ENCODE results near the gene PKD1. TPM values are rescaled to one million over a fixed set of nuclear protein-coding genes. Genes with fewer than 3 reads are reported as not detected.

The PKD1 gene
- total RNA-seq, 4 donors from 2014 or later, result 209 to 446 (median 293) TPM

- Histone ChIP-seq H3K4me3 (no peak overlapping the region), H3K36me3 (peaks cover 18% of the 10 kb centered on the region), H3K4me1 (peaks cover 13% of the 10 kb centered on the region), H3K27ac (no peak overlapping the region), H3K9me3 (no peaks in the 10 kb centered on the region), H3K27me3 (no peaks in the 10 kb centered on the region)
- 82% methylated on average over 19 of the region's 46 CpGs for WGBS
- TF ChIP-seq POLR2AphosphoS5 (IDR thresholded peaks at IDR 0.05), result no peak
- no peak for TF ChIP-seq CTCF (IDR thresholded peaks at IDR 0.05)
- no peak for DNase-seq (ENCODE audit: low spot score in 2 of 2)
These were observed 45.5 kb upstream of the PKD1 start for GRCh38 chr16:2180962-2181923.

- DNase-seq (ENCODE audit: low spot score in 2 of 2), result no peak
- 92% methylated on average over 25 of the region's 43 CpGs for WGBS
- Histone ChIP-seq H3K27me3 (no peaks in the 10 kb centered on the region), H3K27ac (no peak overlapping the region), H3K36me3 (peaks cover 25% of the 10 kb centered on the region), H3K4me3 (no peak overlapping the region), H3K9me3 (no peaks in the 10 kb centered on the region), H3K4me1 (peaks cover 13% of the 10 kb centered on the region)
- no peak for TF ChIP-seq POLR2AphosphoS5 (IDR thresholded peaks at IDR 0.05)
- no peak for TF ChIP-seq POLR2A (IDR thresholded peaks at IDR 0.05)
- TF ChIP-seq EP300 (IDR thresholded peaks at IDR 0.05), result no peak
- no peak for TF ChIP-seq CTCF (IDR thresholded peaks at IDR 0.05)
These were observed 44.8 kb upstream of the PKD1 start for GRCh38 chr16:2180461-2180860.

- H3K27ac ChIP-seq, result peak overlapping the region; percentile 35
These were observed 43.9 kb upstream of the PKD1 start for GRCh38 chr16:2179576-2179975.

GRCh38 chr16:2179107-2179501, 43.4 kb upstream of the PKD1 start:
- Histone ChIP-seq H3K4me3 (peak overlapping the region; percentile 36), H3K27ac (peak overlapping the region; percentile 35)

More at GRCh38 chr16:2179576-2179975, 43.9 kb upstream of the PKD1 start:
- peak overlapping the region; percentile 36 for H3K4me3 ChIP-seq
- WGBS, result 65% methylated on average over 7 of the region's 31 CpGs
- H3K4me1 ChIP-seq, result peaks cover 13% of the 10 kb centered on the region
- H3K27me3 ChIP-seq, result no peaks in the 10 kb centered on the region
- TF ChIP-seq EP300 (IDR thresholded peaks at IDR 0.05), result no peak
- no peak for TF ChIP-seq POLR2AphosphoS5 (IDR thresholded peaks at IDR 0.05)
- TF ChIP-seq POLR2A (IDR thresholded peaks at IDR 0.05), result no peak
- TF ChIP-seq CTCF (IDR thresholded peaks at IDR 0.05), result no peak
- peaks cover 34% of the 10 kb centered on the region for H3K36me3 ChIP-seq
- no peak for DNase-seq (ENCODE audit: low spot score in 2 of 2)
- no peaks in the 10 kb centered on the region for H3K9me3 ChIP-seq

More at GRCh38 chr16:2179107-2179501, 43.4 kb upstream of the PKD1 start:
- H3K27me3 ChIP-seq, result no peaks in the 10 kb centered on the region
- peaks cover 13% of the 10 kb centered on the region for H3K4me1 ChIP-seq
- no peak for DNase-seq (ENCODE audit: low spot score in 2 of 2)
- TF ChIP-seq CTCF (IDR thresholded peaks at IDR 0.05) (no peak), POLR2A (IDR thresholded peaks at IDR 0.05) (no peak), EP300 (IDR thresholded peaks at IDR 0.05) (no peak), POLR2AphosphoS5 (IDR thresholded peaks at IDR 0.05) (no peak)
- peaks cover 39% of the 10 kb centered on the region for H3K36me3 ChIP-seq
- no peaks in the 10 kb centered on the region for H3K9me3 ChIP-seq
- no CpG with 5 or more reads among the region's 50 CpGs for WGBS

All from suprapubic skin (tissue), 4 donors.